ENCODE data around the gene IGSF3.

DNA sequence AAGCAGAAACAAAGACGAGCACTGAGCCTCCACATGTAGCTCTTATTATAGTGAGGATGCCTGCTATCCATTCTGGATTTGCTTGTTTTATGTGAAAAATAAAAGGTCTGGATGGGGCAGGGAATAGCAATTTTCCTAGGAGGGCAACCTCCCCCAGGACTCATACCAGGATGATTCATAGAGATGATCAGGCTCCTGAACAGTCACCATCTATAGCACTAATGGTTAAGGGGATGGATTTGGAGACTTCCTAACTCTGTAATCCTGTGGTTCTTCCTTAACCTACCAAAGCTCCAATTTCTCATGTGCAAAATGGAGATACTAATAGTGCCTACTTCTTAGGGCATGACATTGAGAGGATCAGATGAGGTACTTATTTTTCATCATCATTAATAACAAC, 62.2 kb downstream of the IGSF3 start:
- no peak for TF ChIP-seq CTCF (conservative IDR thresholded peaks at IDR 0.05; ENCODE audit: low read depth, low read length)
- TF ChIP-seq EZH2 (IDR thresholded peaks at IDR 0.05; ENCODE audit: borderline replicate concordance, low read depth, low read length, poor library complexity, severe bottlenecking): no peak

Measured in A673 (cell line).